ENCODE data around the gene EIF3B. TPM values are rescaled to one million over a fixed set of nuclear protein-coding genes. Genes with fewer than 3 reads are reported as not detected.

EIF3B gene
- total and polyA plus RNA-seq, 4 donors, result 82.5 to 133 (median 96.0) TPM

- Histone ChIP-seq H3K9ac (ENCODE audit: insufficient read depth in 1 of 2, low read length in 2 of 2) (no peak overlapping the region), H3K9me3 (ENCODE audit: control insufficient read depth in 4 of 4, insufficient read depth in 3 of 4, low read length in 3 of 4) (peaks cover 0 to 2% (median 0%) of the 10 kb centered on the region in 4 donors), H3K27me3 (ENCODE audit: control insufficient read depth in 3 of 3, insufficient read depth in 3 of 3, low read length in 2 of 3) (no peaks in the 10 kb centered on the region), H3K27ac (ENCODE audit: low read depth in 1 of 2, low read length in 1 of 2) (no peak overlapping the region), H3K4me3 (no peak overlapping the region), H3K36me3 (ENCODE audit: control insufficient read depth in 4 of 4, insufficient read depth in 4 of 4, low read length in 4 of 4) (no peaks in the 10 kb centered on the region), H3K4me1 (ENCODE audit: control insufficient read depth in 5 of 5, insufficient read depth in 5 of 5, low read length in 5 of 5) (peaks cover 0 to 8% (median 4%) of the 10 kb centered on the region in 5 donors)
- DNase-seq (no peak), ATAC-seq (ENCODE audit: insufficient read depth, low FRiP score) (no peak)
- WGBS, 2 donors, result 83 to 85% methylated on average over 1 of the region's 1 CpG
- TF ChIP-seq CTCF (IDR thresholded peaks at IDR 0.05; ENCODE audit: control extremely low read depth, extremely low read depth), result no peak
These were observed 38.8 kb upstream of the EIF3B start for GRCh38 chr7:2315787-2316186.

- Histone ChIP-seq H3K9me3 (ENCODE audit: control insufficient read depth in 4 of 4, insufficient read depth in 3 of 4, low read length in 3 of 4) (peaks cover 0 to 2% (median 0%) of the 10 kb centered on the region in 4 donors), H3K4me1 (ENCODE audit: control insufficient read depth in 5 of 5, insufficient read depth in 5 of 5, low read length in 5 of 5) (peaks cover 0 to 8% (median 4%) of the 10 kb centered on the region in 5 donors), H3K4me3 (no peak overlapping the region), H3K27ac (ENCODE audit: low read depth in 1 of 2, low read length in 1 of 2) (no peak overlapping the region), H3K9ac (ENCODE audit: insufficient read depth in 1 of 2, low read length in 2 of 2) (no peak overlapping the region), H3K36me3 (ENCODE audit: control insufficient read depth in 4 of 4, insufficient read depth in 4 of 4, low read length in 4 of 4) (no peaks in the 10 kb centered on the region), H3K27me3 (ENCODE audit: control insufficient read depth in 3 of 3, insufficient read depth in 3 of 3, low read length in 2 of 3) (no peaks in the 10 kb centered on the region)
- WGBS, 2 donors, result 92 to 94% methylated on average over 1 of the region's 1 CpG
- DNase-seq, result no peak
- ATAC-seq (ENCODE audit: insufficient read depth, low FRiP score), result no peak
- TF ChIP-seq CTCF (IDR thresholded peaks at IDR 0.05; ENCODE audit: control extremely low read depth, extremely low read depth), result no peak
These were observed 38.0 kb upstream of the EIF3B start for GRCh38 chr7:2316578-2316977.

- no peak overlapping the region for H3K27ac ChIP-seq (ENCODE audit: low read depth in 1 of 2, low read length in 1 of 2)
- ATAC-seq (ENCODE audit: insufficient read depth, low FRiP score) (no peak), DNase-seq (no peak)
- no peak for TF ChIP-seq CTCF (IDR thresholded peaks at IDR 0.05; ENCODE audit: control extremely low read depth, extremely low read depth)
- H3K4me1 ChIP-seq (ENCODE audit: control insufficient read depth in 5 of 5, insufficient read depth in 5 of 5, low read length in 5 of 5), result peaks cover 0 to 7% (median 4%) of the 10 kb centered on the region in 5 donors
- no peak overlapping the region for H3K4me3 ChIP-seq
- peaks cover 0 to 2% (median 0%) of the 10 kb centered on the region in 4 donors for H3K9me3 ChIP-seq (ENCODE audit: control insufficient read depth in 4 of 4, insufficient read depth in 3 of 4, low read length in 3 of 4)
- H3K36me3 ChIP-seq (ENCODE audit: control insufficient read depth in 4 of 4, insufficient read depth in 4 of 4, low read length in 4 of 4), result no peaks in the 10 kb centered on the region
- H3K27me3 ChIP-seq (ENCODE audit: control insufficient read depth in 3 of 3, insufficient read depth in 3 of 3, low read length in 2 of 3), result no peaks in the 10 kb centered on the region
- WGBS, 2 donors, result 81 to 82% methylated on average over 12 of the region's 12 CpGs
- H3K9ac ChIP-seq (ENCODE audit: insufficient read depth in 1 of 2, low read length in 2 of 2), result no peak overlapping the region
These were observed 36.9 kb upstream of the EIF3B start for GRCh38 chr7:2317556-2318293.

Measured in lung (tissue), 12 donors.